Measurements from ENCODE around the gene SMAD7. TPM values are rescaled to one million over a fixed set of nuclear protein-coding genes. Genes with fewer than 3 reads are reported as not detected.

SMAD7 gene
- total and polyA plus RNA-seq, 2 donors, result 25.6 to 31.5 TPM

DNA sequence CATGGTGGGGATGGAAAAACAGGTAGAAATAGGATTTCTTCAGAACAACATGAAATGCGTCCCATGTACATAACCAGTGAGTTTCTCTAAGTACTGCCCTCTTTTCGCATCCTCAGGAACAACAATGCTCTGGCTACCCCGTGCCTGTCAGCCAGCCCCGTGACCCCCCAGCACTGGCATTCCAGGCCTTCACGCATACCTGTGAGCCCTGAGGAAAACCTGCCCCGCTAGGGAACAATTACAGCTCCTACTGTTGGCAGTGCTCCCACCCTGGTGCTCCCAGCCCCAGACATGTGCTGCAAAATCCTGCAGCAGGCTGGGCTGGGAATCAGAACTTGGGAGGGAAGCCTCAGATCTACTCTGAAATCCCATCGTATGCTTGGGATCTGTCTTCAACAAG is 9.1 kb downstream of the SMAD7 start:
- peak overlapping the region; percentile 33 for H3K27ac ChIP-seq (ENCODE audit: low read depth)
- DNase-seq (ENCODE audit: extremely low spot score), result no peak
- whole genome bisulfite sequencing, result 53% methylated on average over 7 of the region's 7 CpGs
- H3K36me3 ChIP-seq (ENCODE audit: insufficient read depth), result peaks cover 2% of the 10 kb centered on the region
- H3K4me1 ChIP-seq (ENCODE audit: insufficient read depth), result peaks cover 16% of the 10 kb centered on the region
- no peak overlapping the region for H3K4me3 ChIP-seq (ENCODE audit: low read depth, low read length)

DNA sequence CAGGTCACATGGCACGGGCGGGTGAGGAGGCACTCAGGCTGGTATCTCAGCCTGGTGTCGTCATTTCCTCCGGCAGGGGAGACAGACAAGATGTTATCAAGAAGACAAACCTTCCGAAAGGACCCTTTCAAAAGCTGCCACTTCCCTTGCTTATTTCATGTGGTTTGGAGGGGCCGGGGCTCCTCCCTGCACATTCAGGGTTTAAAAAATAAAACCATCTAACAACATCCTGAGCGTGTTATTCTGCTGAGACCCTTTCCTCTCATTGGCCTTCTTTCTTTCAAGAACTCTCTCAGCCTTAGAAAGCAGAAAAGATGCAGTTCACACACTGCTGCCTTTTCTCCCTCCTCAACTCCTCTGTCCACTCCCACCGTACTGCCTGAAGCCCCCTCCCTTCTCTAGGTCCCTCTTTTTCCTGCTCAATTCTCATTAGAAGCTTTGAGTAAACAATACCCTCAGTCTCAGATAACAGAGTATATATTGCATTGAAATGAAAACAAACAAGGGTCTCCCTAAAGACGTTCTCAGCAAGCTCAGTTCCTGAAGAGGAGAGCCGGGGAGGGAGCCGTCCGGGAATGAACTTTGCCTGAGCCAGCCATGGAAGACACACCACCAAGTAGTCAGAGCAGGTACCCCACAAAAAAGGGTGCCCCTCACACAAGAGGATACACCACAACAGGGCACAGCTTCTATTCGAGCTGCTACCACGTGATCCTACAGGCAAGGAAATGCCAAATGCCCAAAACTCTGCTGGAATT is 9.7 kb downstream of the SMAD7 start:
- no peak overlapping the region for H3K4me3 ChIP-seq (ENCODE audit: low read depth, low read length)
- H3K36me3 ChIP-seq (ENCODE audit: insufficient read depth), result peaks cover 2% of the 10 kb centered on the region
- DNase-seq (ENCODE audit: extremely low spot score), result no peak
- WGBS, result 41% methylated on average over 14 of the region's 14 CpGs
- H3K27ac ChIP-seq (ENCODE audit: low read depth), result peak overlapping the region; percentile 33
- H3K4me1 ChIP-seq (ENCODE audit: insufficient read depth), result peaks cover 16% of the 10 kb centered on the region

DNA sequence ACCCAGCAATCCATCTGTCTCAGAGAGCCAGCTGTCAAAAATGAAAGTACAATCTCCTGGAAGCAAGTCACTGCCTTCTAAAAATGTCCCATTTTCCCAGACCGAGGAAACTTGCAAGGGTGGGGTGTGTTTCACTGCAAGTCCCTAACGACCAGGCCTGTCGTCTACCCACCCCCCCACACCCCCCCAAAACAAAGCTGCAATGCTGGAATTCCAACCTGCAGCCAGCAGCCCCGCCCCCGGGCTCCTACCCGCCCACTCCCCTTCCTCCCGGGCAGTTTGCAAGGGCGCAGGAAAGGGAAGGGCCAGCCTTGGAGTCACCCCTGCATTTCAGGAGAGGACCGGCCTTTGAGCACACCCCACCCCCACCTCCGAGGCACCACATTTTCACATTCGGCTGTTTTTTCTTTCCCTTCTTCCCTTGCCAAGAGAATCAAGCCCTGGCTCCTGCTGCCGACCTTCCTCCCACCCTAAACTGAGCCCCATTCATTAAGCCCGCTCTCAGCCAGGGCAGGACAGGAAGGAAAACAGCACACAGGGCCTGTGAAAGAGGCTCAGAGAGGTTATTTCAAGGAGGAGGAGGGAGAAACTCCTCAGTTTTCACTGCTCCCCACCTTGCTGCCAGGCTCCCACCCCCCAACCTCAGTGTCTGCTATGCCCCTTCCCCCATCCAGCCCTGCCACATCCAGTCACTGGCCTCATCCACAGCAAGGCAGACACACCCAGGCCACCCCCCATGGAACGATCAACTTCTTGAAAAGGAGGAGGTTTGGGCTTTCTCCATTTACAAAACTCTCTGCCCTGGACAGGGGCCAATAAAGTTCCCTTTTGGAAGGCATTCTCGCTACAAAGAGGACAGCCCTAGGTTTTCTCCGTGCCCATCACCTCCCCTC is 11.3 kb downstream of the SMAD7 start:
- Histone ChIP-seq H3K27ac (ENCODE audit: low read depth) (peak overlapping the region; percentile 66), H3K4me3 (ENCODE audit: low read depth, low read length) (peak overlapping the region; percentile 1), H3K36me3 (ENCODE audit: insufficient read depth) (no peaks in the 10 kb centered on the region), H3K4me1 (ENCODE audit: insufficient read depth) (peaks cover 17% of the 10 kb centered on the region)
- 6% methylated on average over 16 of the region's 16 CpGs for whole genome bisulfite sequencing
- DNase-seq (ENCODE audit: extremely low spot score), result no peak

DNA sequence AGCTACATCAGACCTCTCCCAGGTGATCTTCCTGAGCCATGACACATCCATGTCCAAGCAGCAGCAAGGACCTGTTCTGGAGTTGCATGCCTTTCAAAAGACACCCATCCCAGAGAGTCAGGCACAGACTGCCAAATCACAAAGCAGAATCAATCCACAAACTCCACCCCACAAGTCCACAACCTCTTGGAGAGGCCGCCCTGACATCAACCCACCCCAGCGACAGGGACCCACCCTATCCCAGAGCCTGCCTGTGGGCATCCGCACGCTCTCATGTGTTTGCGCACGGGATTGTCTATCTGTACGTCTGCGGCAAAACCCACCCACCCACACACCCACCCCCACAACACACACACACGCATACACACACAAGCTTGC is 11.9 kb downstream of the SMAD7 start:
- peaks cover 14% of the 10 kb centered on the region for H3K4me1 ChIP-seq (ENCODE audit: insufficient read depth)
- H3K27ac ChIP-seq (ENCODE audit: low read depth), result no peak overlapping the region
- 24% methylated on average over 9 of the region's 9 CpGs for WGBS
- H3K36me3 ChIP-seq (ENCODE audit: insufficient read depth), result no peaks in the 10 kb centered on the region
- H3K4me3 ChIP-seq (ENCODE audit: low read depth, low read length), result no peak overlapping the region
- DNase-seq (ENCODE audit: extremely low spot score), result no peak

DNA sequence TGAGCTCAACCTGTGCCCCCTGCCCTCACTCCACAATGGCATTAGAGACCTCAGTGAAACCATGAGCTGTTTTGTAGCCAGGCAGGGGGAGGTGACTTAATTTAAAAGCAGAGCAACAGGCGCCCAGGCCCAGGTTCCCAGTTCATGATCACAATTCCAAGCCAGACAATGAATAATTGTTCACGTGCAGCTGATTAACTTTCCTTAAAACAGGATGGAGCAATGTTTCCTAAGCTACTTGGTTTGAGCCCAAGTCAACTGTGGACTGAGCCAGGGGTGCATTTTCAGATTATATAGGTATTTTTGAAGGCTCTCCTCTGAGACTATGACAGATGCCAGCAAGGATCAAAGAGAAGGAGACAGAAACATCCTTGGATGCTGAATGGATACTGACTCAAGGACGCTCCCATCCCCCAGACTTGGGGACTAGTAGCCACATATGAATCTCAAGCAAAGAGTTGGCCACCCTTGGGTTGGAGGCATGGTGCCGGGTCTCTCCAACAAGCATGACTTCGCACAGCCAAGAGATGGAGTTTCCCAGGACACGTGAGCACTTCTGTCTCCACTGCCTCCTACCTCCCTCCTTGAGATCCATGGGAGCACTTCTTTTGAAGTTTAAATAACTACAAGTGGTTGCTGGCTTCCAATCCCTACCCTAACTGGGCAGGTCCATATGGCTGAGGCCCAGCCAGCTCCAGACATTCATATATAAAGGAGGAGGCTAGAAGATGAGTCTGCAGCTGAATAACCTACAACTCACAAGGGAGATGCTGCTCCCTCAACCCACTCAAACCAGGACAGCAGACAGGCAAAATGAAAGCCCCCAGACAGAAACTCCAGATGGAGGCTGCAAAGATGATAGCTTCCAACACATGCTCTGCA is 12.7 kb downstream of the SMAD7 start:
- DNase-seq (ENCODE audit: extremely low spot score), result no peak
- H3K4me3 ChIP-seq (ENCODE audit: low read depth, low read length), result no peak overlapping the region

DNA sequence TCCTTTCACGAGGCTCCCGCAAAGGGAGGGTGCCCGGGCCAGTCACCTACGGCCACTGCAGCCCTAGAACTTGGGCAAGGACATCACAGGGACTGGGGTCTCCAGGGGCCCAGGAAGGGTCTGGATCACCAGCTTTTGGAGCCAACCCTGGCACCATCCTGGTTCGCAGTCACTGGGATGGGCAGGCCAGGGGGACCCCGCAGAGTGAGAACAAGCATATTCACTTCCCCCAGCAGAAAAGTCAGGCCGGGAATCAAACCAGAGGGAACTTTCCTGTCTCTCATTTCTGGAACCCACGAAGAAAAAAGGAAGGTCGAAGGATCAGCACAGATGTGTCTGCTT is 15.4 kb downstream of the SMAD7 start:
- peak overlapping the region; percentile 43 for H3K27ac ChIP-seq (ENCODE audit: low read depth)
- H3K36me3 ChIP-seq (ENCODE audit: insufficient read depth), result no peaks in the 10 kb centered on the region
- no peak overlapping the region for H3K4me3 ChIP-seq (ENCODE audit: low read depth, low read length)
- peaks cover 21% of the 10 kb centered on the region for H3K4me1 ChIP-seq (ENCODE audit: insufficient read depth)
- 61% methylated on average over 9 of the region's 9 CpGs for whole genome bisulfite sequencing
- no peak for DNase-seq (ENCODE audit: extremely low spot score)

More for the DNA sequence above, 12.7 kb downstream of the SMAD7 start:
- 72% methylated on average over 6 of the region's 6 CpGs for WGBS
- Histone ChIP-seq H3K4me1 (ENCODE audit: insufficient read depth) (peaks cover 17% of the 10 kb centered on the region), H3K36me3 (ENCODE audit: insufficient read depth) (no peaks in the 10 kb centered on the region), H3K27ac (ENCODE audit: low read depth) (no peak overlapping the region)

DNA sequence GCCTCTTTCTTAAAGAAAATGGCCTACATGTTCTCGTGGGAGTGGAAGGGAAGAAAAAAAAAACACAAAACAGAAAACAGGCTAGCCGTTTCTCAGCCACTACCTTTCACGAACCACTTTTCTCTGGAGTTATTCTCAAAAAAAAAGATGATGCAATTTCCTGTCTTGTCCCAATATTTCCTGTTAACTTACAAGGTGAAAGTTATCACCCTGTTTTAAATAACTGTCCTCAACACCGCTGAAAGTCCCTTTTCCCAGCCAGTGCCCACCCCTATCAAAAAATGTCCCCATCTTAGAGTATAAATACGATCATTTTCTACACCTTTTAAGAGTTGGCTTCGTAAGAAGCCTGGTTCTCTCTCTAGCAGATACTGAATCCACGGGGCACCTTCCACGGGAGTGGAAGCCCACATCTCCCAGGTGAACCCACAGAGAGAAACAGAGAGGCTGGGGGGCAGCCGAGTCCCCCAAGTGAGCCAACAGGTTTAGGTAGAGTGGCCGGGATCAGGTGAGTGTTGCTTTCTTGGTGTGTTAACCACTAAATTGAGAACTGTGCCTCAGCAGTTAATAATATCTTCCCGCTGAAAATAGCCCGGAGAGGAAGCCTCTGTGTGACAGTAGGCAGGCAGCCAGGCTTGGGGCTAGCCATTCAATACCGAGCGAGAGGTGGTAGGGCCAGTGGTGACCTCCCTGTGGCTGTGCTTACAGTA is 15.9 kb downstream of the SMAD7 start:
- WGBS, result 22% methylated on average over 14 of the region's 14 CpGs
- no peak for DNase-seq (ENCODE audit: extremely low spot score)
- peaks cover 18% of the 10 kb centered on the region for H3K4me1 ChIP-seq (ENCODE audit: insufficient read depth)

DNA sequence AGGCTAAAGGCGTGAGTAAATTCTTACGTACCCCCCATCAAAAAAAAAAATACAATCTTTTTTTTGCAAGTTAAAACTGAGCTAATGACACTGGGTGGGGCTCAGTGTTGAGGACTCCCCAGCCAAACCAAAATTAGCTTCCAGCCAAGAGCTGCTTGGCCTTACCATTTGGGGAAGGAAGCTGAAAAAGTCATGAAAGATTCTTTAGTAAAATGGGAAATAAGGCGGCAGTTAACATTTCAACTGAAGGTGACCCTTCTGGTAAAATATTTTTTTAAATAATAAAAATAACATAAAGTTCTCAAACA is 16.4 kb downstream of the SMAD7 start:
- Histone ChIP-seq H3K27ac (ENCODE audit: low read depth) (peak overlapping the region; percentile 73), H3K4me1 (ENCODE audit: insufficient read depth) (peaks cover 18% of the 10 kb centered on the region), H3K4me3 (ENCODE audit: low read depth, low read length) (no peak overlapping the region), H3K36me3 (ENCODE audit: insufficient read depth) (no peaks in the 10 kb centered on the region)
- 19% methylated on average over 3 of the region's 3 CpGs for WGBS
- DNase-seq (ENCODE audit: extremely low spot score), result no peak

More for the DNA sequence above, 15.9 kb downstream of the SMAD7 start:
- Histone ChIP-seq H3K27ac (ENCODE audit: low read depth) (peak overlapping the region; percentile 65), H3K4me3 (ENCODE audit: low read depth, low read length) (no peak overlapping the region), H3K36me3 (ENCODE audit: insufficient read depth) (no peaks in the 10 kb centered on the region)

DNA sequence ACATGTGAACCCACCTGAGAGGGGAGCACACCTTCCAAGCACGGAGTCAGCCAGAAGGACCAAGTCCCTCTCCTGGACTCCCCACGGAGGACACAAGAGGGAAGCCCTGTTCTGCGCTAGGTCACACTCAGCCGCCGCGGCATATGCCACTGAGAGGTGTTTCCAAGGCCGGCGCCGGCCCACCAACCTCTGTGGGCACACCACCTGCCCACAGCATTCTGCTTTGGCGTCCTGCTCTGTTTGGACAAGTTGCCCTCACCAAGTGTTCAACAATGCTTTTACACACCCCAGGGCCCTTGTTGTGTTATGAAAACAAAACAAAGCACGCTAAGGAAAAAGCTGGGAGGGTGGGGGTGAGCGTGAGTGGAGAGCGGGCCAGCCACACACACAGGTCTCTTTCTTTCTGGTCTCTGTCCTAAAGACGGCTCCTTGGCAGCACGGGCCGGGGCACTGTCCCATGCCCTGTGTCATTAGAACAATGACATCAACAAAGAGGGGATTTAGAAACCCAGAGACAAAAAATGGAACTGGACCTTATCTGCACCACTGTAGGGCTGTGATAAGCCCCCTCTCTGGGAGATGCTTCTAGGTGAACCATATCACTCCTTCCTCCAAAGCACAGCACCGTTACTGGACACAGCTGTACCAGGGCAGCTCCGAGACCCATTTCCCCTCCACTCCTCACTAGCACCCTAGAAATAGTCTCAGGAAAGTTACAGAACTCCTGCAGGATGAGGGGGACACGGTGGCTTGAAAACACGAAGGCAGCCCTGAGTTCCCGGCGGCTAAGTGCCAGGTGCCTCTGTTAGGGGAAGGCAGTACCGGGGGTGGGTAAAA is 17.0 kb downstream of the SMAD7 start:
- Histone ChIP-seq H3K4me1 (ENCODE audit: insufficient read depth) (peaks cover 17% of the 10 kb centered on the region), H3K27ac (ENCODE audit: low read depth) (peak overlapping the region; percentile 73), H3K36me3 (ENCODE audit: insufficient read depth) (no peaks in the 10 kb centered on the region), H3K4me3 (ENCODE audit: low read depth, low read length) (no peak overlapping the region)
- WGBS, result 49% methylated on average over 23 of the region's 23 CpGs
- DNase-seq (ENCODE audit: extremely low spot score), result no peak

DNA sequence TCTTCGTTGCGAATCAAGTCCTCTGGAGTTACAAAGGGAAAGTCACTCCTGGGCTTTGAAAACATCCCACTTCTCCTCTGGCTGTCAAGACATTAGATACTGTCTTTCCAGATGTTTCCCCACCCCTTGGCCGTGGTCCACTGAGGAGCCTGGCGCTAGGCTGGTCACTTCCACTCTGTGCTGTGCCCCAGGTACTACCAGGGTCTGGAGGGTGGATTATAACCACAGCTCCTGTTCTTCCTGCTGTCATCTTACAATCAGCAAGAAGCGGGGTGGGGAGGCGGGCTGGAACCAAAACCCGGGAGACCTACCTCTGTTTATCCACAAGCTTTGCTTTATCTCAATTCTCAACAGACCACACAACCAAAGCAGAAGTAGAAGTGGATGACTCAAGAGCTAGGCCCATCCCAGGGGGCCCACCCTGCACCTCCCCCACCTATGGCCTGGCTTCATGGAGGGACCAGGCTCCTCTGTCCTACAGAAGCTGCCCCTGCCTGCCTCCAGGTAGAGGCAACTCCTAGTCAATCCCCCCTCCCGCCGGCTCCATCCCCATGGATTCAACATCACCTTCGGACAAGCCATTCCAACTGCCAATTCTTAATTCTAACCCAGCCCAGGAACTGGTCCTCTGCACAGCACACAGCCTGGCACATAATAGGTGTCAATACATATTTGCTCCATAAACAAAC is 17.8 kb downstream of the SMAD7 start:
- peak overlapping the region; percentile 27 for H3K27ac ChIP-seq (ENCODE audit: low read depth)
- DNase-seq (ENCODE audit: extremely low spot score), result no peak
- H3K4me1 ChIP-seq (ENCODE audit: insufficient read depth), result peaks cover 17% of the 10 kb centered on the region
- no peak overlapping the region for H3K4me3 ChIP-seq (ENCODE audit: low read depth, low read length)
- no peaks in the 10 kb centered on the region for H3K36me3 ChIP-seq (ENCODE audit: insufficient read depth)
- 45% methylated on average over 10 of the region's 10 CpGs for WGBS

DNA sequence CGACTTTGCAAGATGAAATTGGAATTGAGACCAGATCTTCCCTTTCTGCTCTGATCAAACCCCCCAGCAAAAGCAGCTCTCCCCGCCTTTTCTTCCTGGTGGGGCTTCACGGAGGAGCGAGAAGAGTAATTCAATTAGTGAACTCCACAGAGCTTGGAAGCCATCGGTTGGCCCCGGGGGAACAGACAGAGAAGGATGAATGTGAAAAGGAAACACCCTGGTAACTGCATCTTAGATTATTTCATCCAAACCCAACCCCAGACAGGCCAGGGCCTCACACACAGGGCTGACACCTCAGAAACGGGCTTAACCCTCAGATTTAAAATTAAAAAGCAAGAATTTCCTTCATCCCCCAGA is 18.3 kb downstream of the SMAD7 start:
- 19% methylated on average over 7 of the region's 7 CpGs for WGBS
- Histone ChIP-seq H3K4me3 (ENCODE audit: low read depth, low read length) (no peak overlapping the region), H3K27ac (ENCODE audit: low read depth) (peak overlapping the region; percentile 27), H3K36me3 (ENCODE audit: insufficient read depth) (no peaks in the 10 kb centered on the region), H3K4me1 (ENCODE audit: insufficient read depth) (peaks cover 19% of the 10 kb centered on the region)
- no peak for DNase-seq (ENCODE audit: extremely low spot score)

All from urinary bladder (tissue), 4 donors.